Stimulated activated CD4-positive, alpha-beta T cell treated with anti-CD3 and anti-CD28 coated beads, Interleukin-12 subunit alpha, Interleukin-12 subunit beta, amount 100 ng/mL, for 4 hours (primary cell): ENCODE measurements around the gene ARHGAP42.
"Not testable (repeated sequence)": the region's sequence is repeated elsewhere in the genome, so short reads cannot be mapped to it uniquely, and the experiment has no call there.

Experiments
- DNase-seq: peaks from one replicate; pipeline ENCODE4 v3.0.0-alpha.2; 2020

The ARHGAP42 gene

DNA sequence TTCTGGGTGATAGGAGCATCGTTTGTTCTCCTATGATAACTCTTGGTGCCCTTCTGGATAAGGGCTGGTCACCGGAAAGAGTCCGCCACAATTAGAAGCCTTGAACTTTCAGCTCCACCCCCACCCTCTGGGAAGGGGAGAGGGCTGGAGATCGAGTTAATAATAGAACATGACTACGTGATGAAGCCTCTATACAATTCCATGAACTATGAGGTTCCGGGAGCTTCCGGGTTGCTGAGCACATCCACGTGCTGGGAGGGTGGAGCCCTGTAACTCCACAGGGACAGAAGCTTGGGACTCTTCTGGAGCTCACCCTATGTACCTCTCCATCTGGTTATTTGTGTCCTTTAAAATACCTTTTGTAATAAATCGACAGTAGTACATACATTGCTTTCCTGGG lies 40.3 kb downstream of the ARHGAP42 start:
- no peak for DNase-seq

DNA sequence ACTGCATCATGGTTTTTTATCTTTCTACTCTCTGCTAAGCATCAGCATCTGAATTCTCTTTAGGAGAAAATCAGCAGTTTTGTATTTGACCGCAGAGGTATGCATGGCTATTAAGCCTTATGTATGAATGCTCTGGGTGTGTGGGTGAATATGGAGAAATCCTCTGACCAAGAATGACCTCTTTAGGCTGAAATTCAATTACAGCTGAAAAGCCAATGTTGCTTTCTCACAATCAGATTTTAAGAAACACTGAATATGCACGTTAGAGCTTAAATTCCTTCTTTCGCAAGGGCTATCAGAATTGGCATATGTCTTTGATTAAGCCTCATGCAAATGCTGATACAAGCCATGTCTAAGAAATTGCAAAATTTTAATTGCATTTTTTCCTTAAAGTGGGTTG lies 43.2 kb downstream of the ARHGAP42 start:
- DNase-seq: no peak

GRCh38 chr11:100731471-100731870 lies 44.4 kb downstream of the ARHGAP42 start:
- no peak for DNase-seq

GRCh38 chr11:100732949-100733348 lies 45.9 kb downstream of the ARHGAP42 start:
- DNase-seq: no peak

DNA sequence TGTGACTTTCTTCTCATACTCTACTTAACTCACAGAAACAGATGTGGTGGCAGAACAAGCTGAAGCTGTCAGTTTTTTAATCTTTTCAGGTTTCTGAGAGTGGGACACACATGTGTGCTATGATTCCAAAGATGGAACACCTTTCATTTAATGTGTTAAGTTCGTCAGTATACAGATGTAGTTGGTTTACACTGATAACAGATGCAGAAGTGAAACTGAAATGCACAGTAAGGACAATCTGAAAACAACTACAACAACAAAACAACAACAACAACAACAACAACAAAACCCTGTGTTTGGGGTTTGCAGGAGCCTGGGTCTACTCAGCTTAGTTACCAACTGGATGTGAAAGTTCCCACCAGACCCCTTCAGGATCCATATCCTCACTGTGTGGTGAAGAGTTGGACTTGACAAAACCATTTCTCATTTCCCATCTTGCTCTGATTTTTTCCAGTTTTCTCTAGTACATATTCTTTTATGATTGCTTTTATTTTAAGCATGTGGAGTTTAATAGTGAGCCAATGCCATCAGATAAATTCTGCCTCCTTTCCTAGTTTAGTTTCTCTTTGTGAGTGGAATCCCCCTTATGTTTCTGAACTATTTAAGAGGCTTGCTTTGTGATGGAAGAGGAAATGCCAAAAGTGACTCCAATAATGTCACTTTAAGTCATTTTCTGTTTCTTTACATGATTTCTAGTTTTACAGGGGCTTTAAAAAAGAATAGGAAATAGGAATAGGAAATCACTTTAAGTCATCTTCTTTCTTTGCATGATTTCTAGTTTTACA lies 47.8 kb downstream of the ARHGAP42 start:
- no peak for DNase-seq

DNA sequence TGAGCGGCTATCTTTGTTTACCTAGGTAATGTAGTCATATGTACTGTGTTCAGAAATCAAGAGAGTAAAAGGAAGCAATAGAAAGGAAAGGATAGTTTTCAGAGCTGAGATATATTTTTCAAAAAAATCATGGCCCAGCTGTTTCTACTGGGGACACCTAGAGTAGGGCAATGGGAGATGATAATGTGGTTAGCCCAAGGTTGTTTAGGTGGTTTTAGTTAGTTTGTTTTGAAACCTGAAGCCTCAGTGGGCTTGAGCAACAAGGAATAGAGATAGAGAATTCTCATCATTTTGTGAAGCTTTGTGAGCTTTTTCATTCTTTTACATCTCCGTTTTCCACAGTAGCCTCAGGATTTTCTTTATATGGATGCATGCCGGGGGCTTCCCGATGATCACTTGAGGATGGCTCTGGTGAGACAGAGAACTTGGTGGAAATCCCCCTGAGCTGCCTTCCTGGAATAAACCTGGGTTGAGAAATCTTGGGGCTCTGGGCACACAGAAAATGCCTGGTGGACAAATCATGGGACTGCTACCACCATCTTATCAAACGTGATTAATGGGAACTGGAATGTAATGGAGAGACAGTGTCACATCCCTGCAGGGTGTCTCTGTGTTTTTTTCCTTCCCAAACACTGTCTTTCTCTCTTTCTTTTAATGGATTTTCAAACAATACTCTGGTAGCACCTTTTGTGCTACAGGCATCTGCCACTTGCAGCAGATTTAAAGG lies 49.0 kb downstream of the ARHGAP42 start:
- no peak for DNase-seq

DNA sequence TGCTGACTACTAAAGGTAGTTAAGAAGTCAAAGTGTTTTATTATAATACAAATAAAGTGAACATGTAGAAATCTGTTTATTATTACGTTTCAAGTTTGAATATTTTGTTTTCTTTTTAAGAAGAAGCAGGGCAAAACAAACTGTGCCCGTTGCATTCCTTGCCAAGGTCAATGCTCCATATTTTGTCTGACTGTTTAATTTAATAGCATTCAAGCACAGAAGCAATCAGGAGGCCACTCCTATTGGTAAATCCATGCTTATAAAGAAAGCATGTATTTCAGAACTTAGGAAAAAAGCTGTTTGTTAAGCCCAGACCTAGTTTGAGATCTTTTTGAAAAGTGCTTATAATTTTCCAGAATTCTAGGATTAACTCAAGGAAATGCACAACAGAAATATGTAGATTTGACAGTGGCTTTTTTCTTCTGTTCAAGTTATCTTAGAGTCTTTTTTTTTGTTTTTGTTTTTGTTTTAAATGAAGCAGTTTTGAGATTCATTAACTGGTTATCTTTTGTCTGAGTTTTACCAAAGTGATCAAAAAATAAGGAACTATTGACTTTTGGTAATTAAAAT lies 51.7 kb downstream of the ARHGAP42 start:
- no peak for DNase-seq

DNA sequence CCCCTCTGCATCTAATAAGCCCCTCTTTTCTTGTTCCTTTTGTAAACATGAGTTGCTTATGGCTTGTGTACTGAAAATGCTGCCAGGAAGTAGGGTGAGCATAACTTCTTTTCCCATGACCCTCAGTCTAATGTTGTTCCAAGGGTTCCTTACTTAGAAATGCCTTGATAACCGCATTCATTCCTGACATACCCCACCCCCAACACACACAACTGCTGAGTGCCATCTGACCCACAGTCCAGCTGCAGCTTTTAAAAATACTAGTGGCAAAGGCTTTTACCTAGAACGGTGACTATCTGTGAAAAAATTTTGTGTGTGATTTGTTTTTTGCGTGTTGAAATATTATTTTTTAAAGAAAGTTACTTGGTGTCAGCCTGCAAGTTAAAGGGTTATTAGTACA lies 52.6 kb downstream of the ARHGAP42 start:
- DNase-seq: no peak

DNA sequence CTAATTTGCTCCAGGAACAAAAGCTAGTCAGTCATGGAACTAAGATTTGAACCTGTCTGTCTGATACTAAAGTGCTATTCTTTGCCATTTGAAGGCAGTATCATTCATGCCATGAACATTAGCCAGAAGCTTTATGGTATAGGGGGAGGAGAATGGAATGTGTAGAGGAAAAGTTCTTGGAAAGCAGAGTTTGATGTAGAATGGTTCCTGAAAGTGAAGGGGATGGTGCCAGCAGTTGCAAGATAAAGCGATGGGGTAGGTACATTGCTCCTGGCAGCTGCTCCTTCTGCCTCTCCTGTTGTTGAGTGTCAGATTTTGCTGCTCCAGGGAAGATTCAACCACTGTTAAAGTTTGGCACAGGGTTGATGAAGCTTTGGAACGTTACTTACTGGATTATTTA lies 53.4 kb downstream of the ARHGAP42 start:
- DNase-seq: no peak

DNA sequence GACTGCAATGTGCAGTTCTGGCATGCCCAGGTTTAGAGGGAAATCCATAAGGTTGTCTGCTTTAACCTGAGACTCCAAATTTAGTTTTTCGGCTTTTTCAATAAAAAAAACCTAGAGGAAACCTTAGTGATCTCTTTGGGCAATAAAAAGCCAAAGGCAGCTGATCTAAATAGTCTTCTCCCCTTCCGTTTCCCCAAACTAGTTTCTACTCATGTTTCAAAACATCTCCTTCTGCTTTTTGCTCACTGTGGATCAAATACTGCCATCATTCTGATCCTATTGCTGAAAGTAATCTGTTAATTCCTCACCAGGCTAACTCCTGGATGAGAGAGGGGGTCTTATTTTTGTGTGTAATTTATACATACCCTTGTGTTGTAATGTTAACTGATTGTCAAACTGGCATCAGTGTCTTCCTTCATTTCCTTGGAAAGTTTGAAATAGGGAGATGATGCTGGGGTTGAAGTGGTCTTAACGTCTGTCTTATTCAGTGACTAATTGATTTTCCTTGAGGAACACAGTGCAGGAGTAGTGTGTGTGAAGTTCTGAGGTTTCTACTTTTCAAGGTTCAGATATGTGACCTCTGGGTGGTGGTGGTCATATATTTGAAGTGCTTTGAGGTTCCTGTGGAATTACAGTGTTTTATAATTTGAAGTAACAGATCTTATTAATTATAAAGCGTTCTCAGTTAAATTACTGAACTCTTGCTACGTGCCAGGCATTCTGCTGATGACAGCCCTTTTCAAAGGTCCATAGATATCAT lies 55.0 kb downstream of the ARHGAP42 start:
- DNase-seq: no peak

DNA sequence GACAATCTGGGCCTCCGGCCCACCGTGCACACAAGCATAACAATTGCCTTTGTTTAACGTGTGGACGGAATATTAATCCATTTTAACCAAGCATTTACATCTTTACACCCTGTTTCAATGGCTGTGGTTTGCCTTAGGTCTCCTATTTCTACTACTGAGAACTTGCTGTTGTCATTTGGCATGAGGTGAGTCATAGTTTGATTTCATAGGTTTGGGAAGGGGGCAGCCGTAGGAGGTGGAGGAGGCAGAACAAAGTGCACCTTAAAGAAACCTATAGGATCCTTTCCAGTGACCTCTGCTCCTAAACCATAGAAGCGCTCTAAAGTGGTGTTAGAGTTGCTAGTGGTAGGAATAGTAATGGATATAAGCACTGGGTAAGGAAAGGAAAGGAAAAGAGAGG lies 59.4 kb downstream of the ARHGAP42 start:
- DNase-seq: no peak

DNA sequence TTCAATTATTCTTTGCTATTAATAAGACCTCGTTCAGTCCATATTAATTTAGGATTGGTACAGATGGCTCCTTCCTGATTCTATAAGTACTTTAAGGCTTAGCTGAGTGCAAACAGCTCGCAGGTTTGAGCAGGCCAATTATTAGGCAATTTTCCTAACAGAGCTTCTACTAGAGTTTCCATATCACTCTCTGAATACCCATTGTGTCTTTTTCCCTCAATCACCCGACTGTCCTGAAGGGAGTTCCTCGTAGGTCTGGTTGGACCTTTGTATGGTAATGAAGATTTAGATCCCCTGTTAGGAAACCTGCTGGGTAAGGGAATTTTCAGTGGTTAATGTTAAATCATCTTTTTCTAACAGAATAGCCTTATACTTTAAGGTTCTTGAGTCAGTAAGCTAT lies 61.1 kb downstream of the ARHGAP42 start:
- no peak for DNase-seq

DNA sequence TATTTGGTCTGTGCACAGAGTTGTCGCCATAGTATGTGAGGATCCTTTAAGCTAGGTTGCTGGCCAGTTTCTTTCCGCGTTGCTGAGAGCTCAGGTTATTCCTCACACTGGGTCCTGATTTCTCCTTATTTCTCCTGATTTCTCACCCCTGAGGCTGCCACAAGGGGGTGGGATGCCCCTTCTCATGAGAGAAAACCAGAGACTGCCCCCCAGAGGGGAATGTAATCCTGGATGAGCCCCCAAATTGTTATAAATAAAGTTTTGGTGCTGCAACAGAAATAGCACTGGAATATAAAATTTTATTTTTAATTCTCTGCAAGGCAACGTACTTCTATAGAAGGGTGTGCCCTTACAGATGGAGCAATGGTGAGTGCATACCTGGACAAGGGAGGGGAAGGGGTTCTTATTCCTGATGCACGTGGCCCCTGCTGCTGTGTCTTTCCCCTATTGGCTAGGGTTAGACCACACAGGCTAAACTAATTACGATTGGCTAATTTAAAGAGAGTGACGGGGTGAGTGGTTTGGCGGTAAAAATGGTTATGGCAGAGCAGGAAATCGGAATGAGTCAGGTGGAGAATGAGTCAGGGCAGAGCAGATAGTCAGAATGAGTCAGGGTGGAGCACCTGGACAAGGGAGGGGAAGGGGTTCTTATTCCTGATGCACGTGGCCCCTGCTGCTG lies 62.9 kb downstream of the ARHGAP42 start:
- not testable (repeated sequence) for DNase-seq

GRCh38 chr11:100750566-100750891 lies 63.4 kb downstream of the ARHGAP42 start:
- not testable (repeated sequence) for DNase-seq

GRCh38 chr11:100752371-100753171 lies 65.5 kb downstream of the ARHGAP42 start:
- DNase-seq: no peak

GRCh38 chr11:100753172-100753543 lies 66.1 kb downstream of the ARHGAP42 start:
- no peak for DNase-seq

DNA sequence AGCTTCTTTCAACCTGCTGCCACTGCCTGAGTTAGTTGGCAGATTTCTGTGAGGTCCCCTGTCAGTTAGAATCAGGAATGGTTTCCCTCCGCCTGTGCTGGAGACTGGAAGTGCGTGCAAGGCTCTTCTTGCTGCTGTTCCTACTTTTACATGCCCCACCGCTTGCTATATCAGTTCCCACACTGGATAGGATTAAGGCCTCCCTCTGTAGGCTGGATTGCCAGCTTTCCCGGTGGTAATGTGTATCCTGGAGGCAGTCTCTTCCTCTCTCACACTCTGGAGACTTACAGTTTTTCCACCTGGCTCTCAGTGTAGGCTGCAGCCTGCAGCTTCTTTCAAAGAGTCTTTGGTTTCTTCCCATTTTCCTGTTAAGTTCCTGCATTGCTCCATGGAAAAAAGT lies 66.5 kb downstream of the ARHGAP42 start:
- DNase-seq: no peak

GRCh38 chr11:100756559-100756958 lies 69.5 kb downstream of the ARHGAP42 start:
- no peak for DNase-seq

DNA sequence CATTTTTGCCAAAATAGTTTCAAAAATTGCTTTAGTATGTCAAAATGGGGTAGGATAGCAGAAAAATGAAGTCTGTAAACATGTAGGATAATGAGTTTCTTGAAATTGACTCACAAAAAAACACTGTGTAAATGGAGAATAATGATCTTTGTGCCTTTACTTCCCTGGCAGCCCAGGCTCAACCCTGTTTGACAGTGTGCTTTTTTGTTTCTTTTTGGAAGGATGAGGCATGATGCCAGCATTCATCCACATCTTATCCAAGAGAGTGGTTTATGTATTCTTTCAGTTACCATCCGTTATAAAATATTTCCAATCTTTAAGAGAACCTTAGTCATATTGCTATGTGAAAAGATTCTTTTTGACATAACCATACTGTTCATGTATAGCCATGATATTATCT lies 70.6 kb downstream of the ARHGAP42 start:
- no peak for DNase-seq

- DNase-seq: no peak
These were observed 72.0 kb downstream of the ARHGAP42 start for GRCh38 chr11:100759106-100759505.

GRCh38 chr11:100759856-100760255 lies 72.8 kb downstream of the ARHGAP42 start:
- DNase-seq: no peak

- DNase-seq: no peak
These were observed 73.7 kb downstream of the ARHGAP42 start for GRCh38 chr11:100760744-100761143.
